A673 (cell line): Measurements from ENCODE around the gene SDHAF3. TPM values are rescaled to one million over a fixed set of nuclear protein-coding genes. Genes with fewer than 3 reads are reported as not detected.
A peak's percentile ranks its signal among the peaks of the same experiment; 100 is the strongest.
"Not testable (repeated sequence)": the region's sequence is repeated elsewhere in the genome, so short reads cannot be mapped to it uniquely, and the experiment has no call there.

Experiments
- Bru-seq: library from RNA; stranded (reverse); fragments of 400-500 nt; gene quantifications from one replicate; lab custom pipeline; 2021; lab: Mats Ljungman, UMichigan
- BruChase-seq, 2 experiments: library from RNA; stranded (reverse); fragments of 400-500 nt; gene quantifications; one replicate each; lab custom pipeline; 2021; lab: Mats Ljungman, UMichigan
- BruUV-seq: library from RNA; stranded (reverse); fragments of 400-500 nt; replicated peaks from 2 replicates; lab custom pipeline; 2021; lab: Mats Ljungman, UMichigan
- CTCF ChIA-PET: fragments of 300-600 bp; sonication (Branson Sonifier 250); formaldehyde crosslinking; loops from one replicate; lab custom pipeline; 2022; ENCODE audit warnings: antibody characterized with exemption; lab: Charles Lee
- POLR2A ChIA-PET: fragments of 300-600 bp; sonication (Branson Sonifier 250); formaldehyde crosslinking; loops from one replicate; lab custom pipeline; 2022; ENCODE audit warnings: antibody characterized with exemption; ENCODE audit not compliant: low non-redundant PET; lab: Charles Lee
- DNase-seq: peaks from one replicate; pipeline ENCODE4 v3.0.0-alpha.2; 2015; ENCODE audit warnings: low spot score
- H3K27ac ChIP-seq: fragments of 200-600 bp; sonication (generic); 2 replicates; pipeline ENCODE4 v1.5.1; 2016; ENCODE audit warnings: mixed run types, low read depth, mild to moderate bottlenecking, mixed read lengths, antibody characterized with exemption, low read length; ENCODE audit not compliant: poor library complexity, severe bottlenecking
- H3K27me3 ChIP-seq: fragments of 200-600 bp; sonication (generic); replicated peaks from 2 replicates; pipeline ENCODE4 v1.6.1; 2017; ENCODE audit warnings: mixed run types, low read depth, mild to moderate bottlenecking, mixed read lengths, antibody characterized with exemption, low read length; ENCODE audit not compliant: insufficient read depth, poor library complexity
- H3K36me3 ChIP-seq: fragments of 200-600 bp; sonication (generic); 2 replicates; pipeline ENCODE4 v1.6.1; 2016; ENCODE audit warnings: mixed run types, mild to moderate bottlenecking, mixed read lengths, antibody characterized with exemption, low read length; ENCODE audit not compliant: insufficient read depth, poor library complexity, severe bottlenecking
- H3K4me1 ChIP-seq: fragments of 200-600 bp; sonication (generic); 2 replicates; pipeline ENCODE4 v1.6.1; 2017; ENCODE audit warnings: mixed run types, mild to moderate bottlenecking, mixed read lengths, antibody characterized with exemption, low read length; ENCODE audit not compliant: insufficient read depth, poor library complexity, severe bottlenecking
- H3K4me3 ChIP-seq: fragments of 200-600 bp; sonication (generic); 2 replicates; pipeline ENCODE4 v1.5.1; 2016; ENCODE audit warnings: low read depth, mixed run types, mild to moderate bottlenecking, mixed read lengths, low read length; ENCODE audit not compliant: poor library complexity, severe bottlenecking
- H3K9me3 ChIP-seq: fragments of 200-600 bp; sonication (generic); 2 replicates; pipeline ENCODE4 v1.6.1; 2016; ENCODE audit warnings: mixed run types, low read depth, mild to moderate bottlenecking, mixed read lengths, antibody characterized with exemption, low read length; ENCODE audit not compliant: poor library complexity, severe bottlenecking
- CTCF ChIP-seq: fragments of 300-800, 200-600 bp; sonication (generic); conservative IDR thresholded peaks from 2 replicates; pipeline ENCODE4 v1.5.1; 2017; ENCODE audit warnings: low read depth, mild to moderate bottlenecking, antibody characterized with exemption, low read length, moderate library complexity, mixed read lengths
- EZH2 ChIP-seq: fragments of 200-600 bp; sonication (generic); IDR thresholded peaks from 2 replicates; pipeline ENCODE4 v1.6.1; 2017; ENCODE audit warnings: borderline replicate concordance, low read depth, mild to moderate bottlenecking, mixed read lengths, antibody characterized with exemption, low read length; ENCODE audit not compliant: poor library complexity, severe bottlenecking
- intact Hi-C: fragments of 100-400 bp; cut with micrococcal nuclease; formaldehyde crosslinking; loops from one replicate; pipeline ENCODE4 v1.10.0; 2022; ENCODE audit not compliant: unreplicated experiment
- long read RNA-seq: library from polyadenylated mRNA; stranded (forward); transcript quantifications from one replicate; pipeline ENCODE4 v2.0.0, GENCODE V29; 2022
- total RNA-seq: library from RNA; stranded (reverse); gene quantifications from 2 replicates; pipeline ENCODE4 v1.2.3, GENCODE V29; 2021

The SDHAF3 gene
- 28.0 and 29.7 TPM in 2 replicates for total RNA-seq
- Bru-seq, nascent RNA = percentile 77 among the genes with signal in this experiment
- percentile 65 among the genes with signal in this experiment for BruChase-seq, experiment 1, labeled RNA remaining after a 2-hour chase
- percentile 69 among the genes with signal in this experiment for BruChase-seq, experiment 2, labeled RNA remaining after a 6-hour chase
- long read RNA-seq, transcript SDHAF3-202 (2 exons, 2,060 nt) = major isoform, 58 of 66 reads
- long read RNA-seq, partial matches to known transcripts = 0 of 66 reads
- long read RNA-seq, other reads (novel, unspliced or antisense) = 4 of 66 reads

GRCh38 chr7:97117372-97118188 lies at the start of gene SDHAF3:
Gene SDHAF3, plus strand, starts transcription at chr7:97117698. Its CDS starts 26 bp downstream, at chr7:97117724.
- POLR2A ChIA-PET = no interaction called here
- Histone ChIP-seq H3K4me3 (peak within 1 kb of the TSS; percentile 61), H3K27ac (peak within 1 kb of the TSS; percentile 63), H3K36me3 (no peaks in the 10 kb centered on the region), H3K9me3 (no peaks in the 10 kb centered on the region), H3K27me3 (no peaks in the 10 kb centered on the region), H3K4me1 (no peaks in the 10 kb centered on the region)
- BruUV-seq = no TSS peak
- TF ChIP-seq EZH2 = no peak
- CTCF ChIA-PET = interaction anchor here (0.9 kb wide), 1 partner anchor 13 kb away, joined by 3 read pairs; no protein-coding TSS in a partner anchor
- intact Hi-C loops = no loop called here
- DNase-seq = peak; percentile 99

GRCh38 chr7:97072025-97072424 lies 45.5 kb upstream of the SDHAF3 start:
- H3K4me1 ChIP-seq, H3K9me3 ChIP-seq, H3K27ac ChIP-seq, intact Hi-C loops, H3K27me3 ChIP-seq, H3K36me3 ChIP-seq, H3K4me3 ChIP-seq, POLR2A ChIA-PET, CTCF ChIA-PET, DNase-seq, BruUV-seq: not testable (repeated sequence)

GRCh38 chr7:97075928-97076327 lies 41.6 kb upstream of the SDHAF3 start:
- intact Hi-C loops = no loop called here
- ChIA-PET POLR2A (no interaction called here), CTCF (no interaction called here)
- Histone ChIP-seq H3K4me1 (no peaks in the 10 kb centered on the region), H3K27me3 (no peaks in the 10 kb centered on the region), H3K36me3 (no peaks in the 10 kb centered on the region), H3K27ac (no peak overlapping the region), H3K9me3 (no peaks in the 10 kb centered on the region), H3K4me3 (no peak overlapping the region)
- BruUV-seq = no TSS peak
- no peak for DNase-seq
- TF ChIP-seq EZH2 (no peak), CTCF (no peak)
